SU-DHL-6 (cell line): ENCODE results near the gene NRXN2.

Experiments
- H2AFZ ChIP-seq: fragments of 200-600 bp; sonication (generic); 2 replicates; pipeline ENCODE4 v1.6.1; 2014; ENCODE audit warnings: low read depth, mild to moderate bottlenecking, moderate library complexity, mixed read lengths, antibody characterized with exemption, low read length; ENCODE audit not compliant: severe bottlenecking
- H3F3A ChIP-seq: fragments of 200-600 bp; shearing (Covaris generic); 2 replicates; pipeline ENCODE4 v1.6.0; 2016; ENCODE audit warnings: antibody characterized with exemption, mild to moderate bottlenecking; ENCODE audit not compliant: insufficient read depth
- H3K27ac ChIP-seq: fragments of 200-600 bp; sonication (generic); 2 replicates; pipeline ENCODE4 v1.5.1; 2016; ENCODE audit warnings: low read depth, mild to moderate bottlenecking, low read length, moderate library complexity, mixed read lengths
- H3K27me3 ChIP-seq: fragments of 200-600 bp; sonication (generic), shearing (Covaris generic); 2 replicates; pipeline ENCODE4 v1.6.0; 2014; ENCODE audit warnings: mild to moderate bottlenecking, low read length
- H3K36me3 ChIP-seq: fragments of 200-600 bp; sonication (generic); 2 replicates; pipeline ENCODE4 v1.6.1; 2014; ENCODE audit warnings: mild to moderate bottlenecking, low read length, mixed read lengths
- H3K4me2 ChIP-seq: fragments of 300-600, 200-600 bp; shearing (Covaris generic), sonication (generic); 2 replicates; pipeline ENCODE4 v1.6.0; 2014; ENCODE audit warnings: low read length, low read depth, mild to moderate bottlenecking; ENCODE audit not compliant: poor library complexity, severe bottlenecking
- H3K4me3 ChIP-seq: fragments of 200-600 bp; sonication (generic); 2 replicates; pipeline ENCODE4 v1.5.1; 2014; ENCODE audit warnings: antibody characterized with exemption, low read length, mild to moderate bottlenecking, mixed read lengths; ENCODE audit not compliant: insufficient read depth, poor library complexity, severe bottlenecking
- H3K79me2 ChIP-seq: fragments of 200-600 bp; sonication (generic); 2 replicates; pipeline ENCODE4 v1.6.1; 2014; ENCODE audit warnings: mild to moderate bottlenecking, low read length, moderate library complexity; ENCODE audit not compliant: insufficient read depth
- H3K9ac ChIP-seq: fragments of 200-600 bp; sonication (generic); 2 replicates; pipeline ENCODE4 v1.7.0; 2014; ENCODE audit warnings: mild to moderate bottlenecking, low read length
- H3K9me2 ChIP-seq: fragments of 200-600 bp; sonication (generic); replicated peaks from 2 replicates; pipeline ENCODE4 v1.6.1; 2014; ENCODE audit warnings: low read length; ENCODE audit not compliant: insufficient read depth
- H3K9me3 ChIP-seq: fragments of 200-600 bp; sonication (generic); 2 replicates; pipeline ENCODE4 v1.6.1; 2014; ENCODE audit warnings: low read length, mixed read lengths; ENCODE audit not compliant: insufficient read depth
- H4K20me1 ChIP-seq: fragments of 200-600 bp; sonication (generic); 2 replicates; pipeline ENCODE4 v1.6.1; 2014; ENCODE audit warnings: low read depth, mild to moderate bottlenecking, antibody characterized with exemption, low read length, moderate library complexity, mixed read lengths
- CTCF ChIP-seq: fragments of 200-600 bp; sonication (generic); IDR thresholded peaks from one replicate; pipeline ENCODE4 v1.5.1; 2017; ENCODE audit warnings: antibody characterized with exemption, mild to moderate bottlenecking, low read length, moderate library complexity; ENCODE audit not compliant: insufficient read depth, poor library complexity, severe bottlenecking
- EZH2phosphoT487 ChIP-seq: fragments of 200-600 bp; sonication (generic), shearing (Covaris generic); conservative IDR thresholded peaks from 2 replicates; pipeline ENCODE4 v1.6.1; 2018; ENCODE audit warnings: mild to moderate bottlenecking, antibody characterized with exemption, low read length, moderate library complexity, mixed read lengths

The NRXN2 gene

DNA sequence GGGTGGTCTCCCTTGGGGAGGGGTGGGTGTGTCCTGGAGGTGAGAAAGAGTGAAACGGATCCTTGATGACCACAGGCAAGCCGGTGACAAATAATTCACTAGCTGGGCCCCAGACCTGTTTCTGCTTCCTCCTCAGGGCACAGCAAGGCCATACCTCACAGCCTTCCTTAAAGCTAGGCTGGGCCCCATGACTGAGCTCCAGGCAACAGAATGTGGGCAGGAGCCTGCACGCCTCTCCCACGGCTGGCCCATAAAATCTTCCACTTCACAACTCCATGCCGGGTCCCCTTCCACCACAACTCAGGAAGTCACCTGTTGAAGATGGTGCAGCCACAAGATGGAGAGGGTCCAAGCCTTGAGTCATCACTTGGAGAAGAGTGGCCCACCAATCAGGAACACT is 108.1 kb downstream of the NRXN2 start:
- no peaks in the 10 kb centered on the region for H3F3A ChIP-seq
- H4K20me1 ChIP-seq = no peaks in the 10 kb centered on the region
- TF ChIP-seq CTCF (no peak), EZH2phosphoT487 (no peak)
- H3K27ac ChIP-seq = no peak overlapping the region
- H3K36me3 ChIP-seq = no peaks in the 10 kb centered on the region
- H3K4me3 ChIP-seq = no peak overlapping the region
- no peak overlapping the region for H3K4me2 ChIP-seq
- H3K9me3 ChIP-seq = no peaks in the 10 kb centered on the region
- H3K79me2 ChIP-seq = no peaks in the 10 kb centered on the region
- H3K27me3 ChIP-seq = no peaks in the 10 kb centered on the region
- H2AFZ ChIP-seq = no peak overlapping the region
- H3K9ac ChIP-seq = no peak overlapping the region
- no peaks in the 10 kb centered on the region for H3K9me2 ChIP-seq

DNA sequence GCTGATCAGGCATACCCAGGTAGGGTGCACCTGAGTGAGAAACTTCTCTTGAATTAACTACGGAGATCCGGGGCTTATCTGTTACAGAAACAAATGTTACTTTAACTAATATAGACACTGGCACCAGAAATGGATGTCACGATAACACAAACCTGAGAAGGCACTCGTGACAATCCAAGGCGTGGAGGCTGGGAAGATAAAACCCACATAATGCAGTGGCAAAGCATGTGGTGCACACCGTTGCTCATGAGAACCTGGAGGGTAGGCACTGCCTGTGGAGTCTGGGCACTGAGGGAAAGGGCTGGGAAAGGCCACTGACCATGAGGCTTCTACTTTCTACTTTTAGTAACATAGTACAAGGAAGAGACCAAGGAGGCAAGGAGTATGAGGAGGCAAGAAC is 109.3 kb downstream of the NRXN2 start:
- Histone ChIP-seq H3K9me2 (no peaks in the 10 kb centered on the region), H3K4me2 (no peak overlapping the region), H4K20me1 (no peaks in the 10 kb centered on the region), H3K9me3 (no peaks in the 10 kb centered on the region), H3F3A (no peaks in the 10 kb centered on the region), H3K36me3 (no peaks in the 10 kb centered on the region), H3K79me2 (no peaks in the 10 kb centered on the region), H3K27ac (no peak overlapping the region), H3K4me3 (no peak overlapping the region), H3K27me3 (no peaks in the 10 kb centered on the region), H3K9ac (no peak overlapping the region), H2AFZ (no peak overlapping the region)
- no peak for TF ChIP-seq CTCF
- no peak for TF ChIP-seq EZH2phosphoT487

DNA sequence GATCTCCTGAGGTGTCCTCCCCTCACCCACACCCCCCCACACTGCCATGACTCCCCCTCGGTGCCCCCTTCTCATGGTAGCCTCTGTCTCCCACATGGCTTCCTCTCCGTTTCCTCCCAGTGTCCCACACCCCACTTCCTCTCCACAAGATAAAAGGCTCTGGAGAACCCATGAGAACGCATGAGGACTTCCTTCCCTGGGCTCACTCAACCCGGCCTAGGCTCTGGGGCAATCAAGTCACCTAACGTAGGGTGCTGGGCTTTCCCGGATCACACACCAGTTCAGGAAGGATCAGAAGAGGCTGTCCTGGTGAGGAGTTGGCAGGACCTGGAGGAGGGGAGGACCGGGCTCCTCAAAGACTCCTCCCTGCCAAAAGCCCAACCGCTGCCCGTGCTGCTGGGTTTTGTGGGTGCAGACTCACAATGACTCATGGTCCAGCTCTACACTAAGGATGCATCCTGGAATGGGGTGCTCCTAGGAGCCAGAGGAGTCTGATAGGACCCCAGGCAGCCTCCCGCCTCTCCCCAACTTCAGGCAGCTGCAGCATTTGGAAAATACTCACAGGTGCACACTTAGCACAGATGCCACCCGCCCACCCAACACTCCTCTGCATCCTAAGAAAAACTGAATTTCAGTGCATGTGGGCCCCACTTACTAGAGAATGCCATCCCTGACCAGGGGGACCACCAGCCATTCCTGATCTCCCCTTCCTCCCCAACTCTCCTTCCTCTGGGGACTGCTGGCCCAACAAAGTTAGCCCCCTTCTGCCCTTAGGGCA is 110.9 kb downstream of the NRXN2 start:
- Histone ChIP-seq H3K9me3 (no peaks in the 10 kb centered on the region), H4K20me1 (no peaks in the 10 kb centered on the region), H3K4me3 (no peak overlapping the region), H3K27me3 (no peaks in the 10 kb centered on the region), H3F3A (no peaks in the 10 kb centered on the region), H2AFZ (no peak overlapping the region), H3K36me3 (no peaks in the 10 kb centered on the region), H3K79me2 (no peaks in the 10 kb centered on the region), H3K9ac (no peak overlapping the region), H3K4me2 (no peak overlapping the region), H3K9me2 (no peaks in the 10 kb centered on the region), H3K27ac (no peak overlapping the region)
- TF ChIP-seq EZH2phosphoT487 (no peak), CTCF (no peak)
